Prostate gland (tissue), 2 donors: ENCODE results near the gene OSBPL1A. TPM values are rescaled to one million over a fixed set of nuclear protein-coding genes. Genes with fewer than 3 reads are reported as not detected.

Experiments used
- DNase-seq: peaks from one replicate; pipeline ENCODE4 v3.0.0-alpha.2; 2019; ENCODE audit warnings: low spot score
- H3K27ac ChIP-seq, 2 donors: fragments of 200-600 bp; sonication (generic); 2 replicates each; pipeline ENCODE4 v1.5.1; 2017 to 2019
- H3K27me3 ChIP-seq: fragments of 200-600 bp; sonication (generic); replicated peaks from 2 replicates; pipeline ENCODE4 v1.5.1; 2019; ENCODE audit not compliant: insufficient read depth
- H3K36me3 ChIP-seq, 2 donors: fragments of 200-600 bp; sonication (generic); 1 replicate in 1 of 2; 2 replicates in 1 of 2; pipeline versions ENCODE4 v1.5.1 to v1.8.1; 2017 to 2019
- H3K4me1 ChIP-seq: fragments of 200-600 bp; sonication (generic); replicated peaks from 2 replicates; pipeline ENCODE4 v1.5.1; 2019
- H3K4me3 ChIP-seq, 2 donors: fragments of 200-600 bp; sonication (generic); 2 replicates each; pipeline ENCODE4 v1.5.1; 2017 to 2019
- H3K9me3 ChIP-seq: fragments of 200-600 bp; sonication (generic); 2 replicates; pipeline ENCODE4 v1.5.1; 2017
- CTCF ChIP-seq, 4 experiments: fragments of 200-600 bp in 2 of 4; fragments of 450-650 bp in 2 of 4; sonication (generic) in 2 of 4; IDR thresholded peaks; 1 replicate in 3 of 4; 2 replicates in 1 of 4; pipeline ENCODE4 v1.5.1; 2016 to 2019; ENCODE audit warnings: antibody characterized with exemption in 4 of 4, mild to moderate bottlenecking in 2 of 4, moderate library complexity in 2 of 4
- POLR2A ChIP-seq: fragments of 450-650 bp; IDR thresholded peaks from one replicate; pipeline ENCODE4 v1.6.1; 2016; ENCODE audit warnings: antibody characterized with exemption, mild to moderate bottlenecking
- POLR2AphosphoS5 ChIP-seq: sonication (generic); formaldehyde crosslinking; IDR thresholded peaks from one replicate; pipeline ENCODE4 v1.6.1; 2017; ENCODE audit warnings: antibody characterized with exemption
- WGBS: methylation state at CpG from one replicate; pipeline ENCODE4 v1.1.5; 2018; 5-methylcytosine and 5-hydroxymethylcytosine counted together
- intact Hi-C: fragments of 100-400 bp; cut with DNase I; formaldehyde crosslinking; loops from one replicate; pipeline ENCODE4 v1.14.2; 2022
- total RNA-seq, 2 donors: library from RNA; depleted of rRNA; stranded (reverse); fragments of >200 nt; gene quantifications; one replicate each; pipeline ENCODE4 v1.1.0, GENCODE V29; 2016

The OSBPL1A gene
- total RNA-seq, 2 donors from 2014 or later: 33.7 to 39.1 TPM

GRCh38 chr18:24177499-24178133 is 220.0 kb downstream of the OSBPL1A start:
- no peaks in the 10 kb centered on the region for H3K9me3 ChIP-seq
- no peaks in the 10 kb centered on the region for H3K4me1 ChIP-seq
- no peaks in the 10 kb centered on the region for H3K36me3 ChIP-seq
- DNase-seq: no peak
- no peak for TF ChIP-seq POLR2A
- TF ChIP-seq CTCF (IDR thresholded peaks at IDR 0.05): no peak
- TF ChIP-seq POLR2AphosphoS5: no peak
- H3K27ac ChIP-seq: no peak overlapping the region
- WGBS: 85% methylated on average over 5 of the region's 5 CpGs
- no peaks in the 10 kb centered on the region for H3K27me3 ChIP-seq
- intact Hi-C loops: loop anchor here (2.0 kb wide), 1 partner anchor 93 kb away; no protein-coding TSS in a partner anchor
- H3K4me3 ChIP-seq: no peak overlapping the region

GRCh38 chr18:24176727-24177416 is 220.8 kb downstream of the OSBPL1A start:
- DNase-seq: peak; percentile 40
- H3K4me3 ChIP-seq: no peak overlapping the region
- no peak for TF ChIP-seq POLR2A
- TF ChIP-seq CTCF (IDR thresholded peaks at IDR 0.05): peak; percentile 45 to 59 (median 52)
- no peak for TF ChIP-seq POLR2AphosphoS5
- no peak overlapping the region for H3K27ac ChIP-seq
- H3K27me3 ChIP-seq: no peaks in the 10 kb centered on the region
- no peaks in the 10 kb centered on the region for H3K4me1 ChIP-seq
- 69% methylated on average over 7 of the region's 7 CpGs for WGBS
- H3K9me3 ChIP-seq: no peaks in the 10 kb centered on the region
- intact Hi-C loops: loop anchor here (2.0 kb wide), 1 partner anchor 94 kb away; no protein-coding TSS in a partner anchor
- H3K36me3 ChIP-seq: no peaks in the 10 kb centered on the region

- 88% methylated on average over 3 of the region's 3 CpGs for WGBS
- TF ChIP-seq POLR2A (no peak), POLR2AphosphoS5 (no peak), CTCF (IDR thresholded peaks at IDR 0.05) (no peak)
- H3K36me3 ChIP-seq: no peaks in the 10 kb centered on the region
- H3K27ac ChIP-seq: no peak overlapping the region
- no peak for DNase-seq
- intact Hi-C loops: no loop called here
- no peaks in the 10 kb centered on the region for H3K9me3 ChIP-seq
- H3K4me3 ChIP-seq: no peak overlapping the region
- H3K4me1 ChIP-seq: no peaks in the 10 kb centered on the region
- no peaks in the 10 kb centered on the region for H3K27me3 ChIP-seq
These were observed 223.6 kb downstream of the OSBPL1A start for GRCh38 chr18:24173997-24174396.

GRCh38 chr18:24170360-24170759 is 227.3 kb downstream of the OSBPL1A start:
- Histone ChIP-seq H3K27me3 (no peaks in the 10 kb centered on the region), H3K36me3 (peaks cover 0 to 6% of the 10 kb centered on the region in 2 donors), H3K9me3 (no peaks in the 10 kb centered on the region), H3K4me1 (no peaks in the 10 kb centered on the region), H3K27ac (no peak overlapping the region), H3K4me3 (no peak overlapping the region)
- DNase-seq: no peak
- no peak for TF ChIP-seq POLR2AphosphoS5
- no peak for TF ChIP-seq POLR2A
- TF ChIP-seq CTCF (IDR thresholded peaks at IDR 0.05): no peak
- 86% methylated on average over 8 of the region's 8 CpGs for WGBS
- intact Hi-C loops: no loop called here
